NCI-H2227 (cell line): ENCODE data around the gene CASQ2.

Experiments used
- DNase-seq: peaks from one replicate; lab custom pipeline; 2025; ENCODE audit not compliant: unreplicated experiment; lab: John Stamatoyannopoulos, UW

Gene CASQ2

DNA sequence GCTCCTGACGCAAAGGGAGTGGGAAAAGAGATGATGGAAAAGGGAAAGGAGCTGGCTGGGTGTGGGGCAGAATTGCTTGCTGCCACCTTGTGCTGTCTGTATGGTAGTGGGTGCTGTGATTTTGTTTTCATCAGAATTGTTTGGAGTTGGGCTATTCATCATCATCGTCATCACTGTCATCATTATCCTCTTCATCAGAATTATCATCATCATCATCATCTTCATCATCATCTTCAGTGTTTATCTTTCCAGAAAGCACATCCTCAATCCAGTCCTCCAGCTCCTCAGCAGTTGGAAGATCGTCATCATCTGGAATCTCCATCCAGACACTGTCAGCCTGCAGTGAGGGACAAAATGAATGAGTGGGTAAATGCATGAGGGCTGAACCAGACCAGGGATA lies 67.4 kb downstream of the CASQ2 start:
- no peak for DNase-seq

DNA sequence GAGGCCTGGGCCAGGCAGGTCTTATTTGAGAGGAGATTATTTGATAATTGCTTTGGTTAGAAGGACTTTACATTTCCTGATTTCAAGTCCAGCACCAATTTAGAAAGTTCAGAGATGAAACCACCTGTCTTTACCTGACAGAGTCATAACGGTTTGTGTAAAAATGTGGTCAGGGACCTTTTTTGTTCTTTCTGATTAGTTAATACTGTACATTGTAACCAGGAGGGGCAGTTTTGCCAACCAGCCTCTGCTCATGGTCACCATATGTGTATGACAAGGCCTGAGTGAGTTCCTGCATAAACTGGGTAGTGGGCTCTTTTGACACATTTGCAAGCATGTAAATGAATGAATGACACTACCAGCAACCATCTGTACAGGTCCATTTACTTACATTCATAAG lies 70.9 kb downstream of the CASQ2 start:
- DNase-seq = no peak

DNA sequence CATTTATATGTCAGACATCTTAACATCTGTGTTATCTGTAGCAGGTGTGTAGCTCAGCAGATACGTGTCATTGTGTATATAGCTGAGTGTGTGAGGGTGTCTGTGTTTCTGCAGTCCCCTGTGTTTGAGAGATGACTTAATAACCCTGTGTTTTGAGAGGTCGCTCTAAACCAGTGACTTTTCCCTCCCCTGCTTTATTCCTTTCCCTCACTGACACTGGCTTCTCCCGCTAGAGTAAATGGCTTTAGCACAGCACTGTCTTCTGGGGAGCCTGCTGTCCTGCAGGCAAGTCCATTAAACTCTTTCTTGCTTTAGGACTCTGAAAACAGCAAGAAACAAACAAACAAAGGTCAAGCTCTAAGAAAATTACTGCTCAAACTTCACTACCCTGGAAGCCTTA lies 73.7 kb downstream of the CASQ2 start:
- peak; percentile 21 for DNase-seq

DNA sequence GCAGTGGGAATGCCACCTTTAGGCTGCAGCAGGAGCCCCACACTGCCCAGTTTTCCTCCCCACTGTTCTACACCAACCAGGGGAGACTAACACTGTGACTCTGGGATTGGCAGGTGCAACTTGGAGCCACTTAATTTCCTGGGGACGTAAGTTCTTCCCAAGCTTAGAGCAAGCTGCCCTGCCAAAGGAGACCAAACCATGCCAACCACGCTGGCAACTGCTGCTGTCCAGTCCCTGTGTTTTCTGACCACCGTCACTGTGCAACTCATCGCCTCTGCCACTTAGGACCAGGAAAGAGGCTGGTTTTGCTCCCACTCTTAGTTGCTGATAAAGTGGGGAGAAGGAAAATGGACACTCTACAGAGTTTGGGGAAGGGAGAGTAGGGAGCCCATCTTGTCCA lies 76.3 kb downstream of the CASQ2 start:
- DNase-seq = no peak

DNA sequence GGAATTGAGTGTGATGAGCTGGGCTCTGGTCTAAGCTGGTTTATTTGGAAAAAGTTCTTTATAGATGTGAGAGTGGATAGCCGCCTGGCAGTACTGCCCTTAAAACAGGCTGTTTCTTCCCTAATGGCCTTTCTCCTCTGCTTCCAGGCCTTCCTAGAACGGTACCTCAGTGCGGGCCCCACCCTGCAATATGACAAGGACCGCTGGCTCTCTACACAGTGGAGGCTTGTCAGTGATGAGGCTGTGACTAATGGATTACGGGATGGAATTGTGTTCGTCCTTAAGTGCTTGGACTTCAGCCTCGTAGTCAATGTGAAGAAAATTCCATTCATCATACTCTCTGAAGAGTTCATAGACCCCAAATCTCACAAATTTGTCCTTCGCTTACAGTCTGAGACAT lies 77.5 kb downstream of the CASQ2 start:
- no peak for DNase-seq

DNA sequence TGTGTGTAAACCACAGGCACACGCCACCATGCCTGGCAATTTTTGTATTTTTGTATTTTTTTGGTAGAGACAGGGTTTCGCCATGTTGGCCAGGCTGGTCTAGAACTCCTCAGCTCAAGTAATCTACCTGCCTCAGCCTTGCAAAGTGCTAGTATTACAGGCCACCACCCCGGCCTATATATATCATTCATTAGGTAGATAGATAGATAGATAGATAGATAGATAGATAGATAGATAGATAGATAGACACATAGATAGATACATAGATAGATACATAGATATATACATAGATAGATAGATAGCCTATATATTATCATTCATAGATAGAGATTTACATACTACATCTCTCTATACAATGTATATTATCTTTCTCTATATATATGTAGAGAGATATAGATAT lies 80.8 kb downstream of the CASQ2 start:
- DNase-seq = no peak

DNA sequence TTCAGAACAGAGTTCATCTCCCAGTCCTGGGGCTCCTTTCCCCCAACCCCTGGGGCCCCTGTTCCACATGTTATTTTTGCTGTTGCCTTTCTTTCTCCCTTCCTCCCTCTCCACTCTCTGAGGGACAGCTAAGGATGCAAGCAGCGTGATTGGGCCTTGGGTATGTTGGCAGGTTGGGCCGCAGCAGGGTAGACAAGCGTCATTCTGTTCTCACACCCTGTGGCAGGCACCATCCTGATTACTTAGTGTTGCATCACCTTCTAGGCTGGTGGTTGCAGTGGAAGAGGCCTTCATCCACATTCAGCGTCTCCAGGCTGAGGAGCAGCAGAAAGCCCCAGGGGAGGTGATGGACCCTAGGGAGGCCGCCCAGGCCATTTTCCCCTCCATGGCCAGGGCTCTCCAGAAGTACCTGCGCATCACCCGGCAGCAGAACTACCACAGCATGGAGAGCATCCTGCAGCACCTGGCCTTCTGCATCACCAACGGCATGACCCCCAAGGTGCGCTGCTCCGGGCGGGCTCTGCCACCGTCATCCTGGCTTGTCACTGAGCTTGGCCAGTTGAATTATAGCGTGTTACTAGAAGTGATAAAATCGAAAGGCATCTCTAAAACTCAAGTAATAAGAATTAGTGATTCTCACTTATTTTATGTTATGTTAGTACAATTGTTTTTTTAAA lies 83.3 kb downstream of the CASQ2 start:
- no peak for DNase-seq

DNA sequence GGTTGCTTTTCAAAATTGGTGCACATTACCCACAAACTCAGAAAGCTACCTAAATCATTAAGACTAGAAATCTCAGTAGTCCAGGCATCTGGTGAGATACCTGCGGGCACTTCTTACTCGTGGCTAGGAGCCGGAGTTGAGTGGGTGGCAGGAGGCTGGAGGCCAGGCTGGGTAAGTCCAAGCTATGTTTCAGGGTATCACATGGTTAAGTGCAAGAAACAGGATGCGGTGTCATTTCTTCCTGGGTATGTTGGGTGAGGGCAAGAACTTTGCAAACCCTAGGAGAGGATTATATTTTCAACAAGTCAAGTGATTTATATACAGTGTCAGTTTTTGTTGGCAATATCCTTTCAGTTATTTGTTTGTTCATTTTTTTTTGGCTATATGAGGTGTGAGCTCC lies 85.7 kb downstream of the CASQ2 start:
- DNase-seq = no peak

DNA sequence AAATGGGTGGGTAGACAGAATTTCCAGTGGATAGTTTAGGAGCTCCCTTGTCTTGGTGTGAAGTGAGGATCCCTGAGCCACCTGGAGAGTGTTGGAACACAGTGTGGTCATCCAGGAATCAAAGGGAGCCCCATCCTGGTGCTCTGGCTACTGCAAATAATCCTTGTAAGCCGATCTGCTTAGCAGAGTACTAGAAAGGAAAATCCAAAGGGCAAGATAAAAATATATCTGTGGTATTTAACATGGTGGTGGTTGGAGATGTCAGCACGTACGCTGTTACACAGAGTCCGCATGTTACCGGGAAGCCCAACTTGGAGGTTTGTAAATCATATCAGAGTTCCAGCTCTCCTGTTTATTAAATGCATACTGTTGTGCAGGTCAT lies 87.8 kb downstream of the CASQ2 start:
- no peak for DNase-seq

DNA sequence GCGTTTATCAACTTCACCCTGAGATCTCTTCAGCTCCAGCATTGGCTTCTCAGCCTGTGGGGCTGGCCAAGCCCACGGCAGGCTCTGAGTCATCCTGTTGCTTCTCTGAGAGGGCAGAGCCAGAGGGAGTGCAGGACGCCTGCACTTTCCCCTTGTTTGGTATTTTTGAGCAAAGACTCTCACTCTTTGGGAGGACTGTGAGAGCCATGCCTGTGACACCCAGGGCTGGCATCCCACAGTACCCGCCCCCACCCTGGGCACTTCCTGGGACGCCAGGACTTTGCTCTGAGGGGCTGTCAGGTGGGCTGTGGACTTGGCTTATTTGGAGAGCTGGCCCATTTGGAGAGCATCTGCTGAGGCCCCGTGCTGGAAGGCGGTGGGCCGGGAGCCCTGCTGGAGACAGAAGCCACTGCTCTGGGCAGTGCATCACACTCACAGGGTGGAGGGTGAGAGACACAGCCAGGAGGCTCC lies 89.3 kb downstream of the CASQ2 start:
- DNase-seq = no peak

DNA sequence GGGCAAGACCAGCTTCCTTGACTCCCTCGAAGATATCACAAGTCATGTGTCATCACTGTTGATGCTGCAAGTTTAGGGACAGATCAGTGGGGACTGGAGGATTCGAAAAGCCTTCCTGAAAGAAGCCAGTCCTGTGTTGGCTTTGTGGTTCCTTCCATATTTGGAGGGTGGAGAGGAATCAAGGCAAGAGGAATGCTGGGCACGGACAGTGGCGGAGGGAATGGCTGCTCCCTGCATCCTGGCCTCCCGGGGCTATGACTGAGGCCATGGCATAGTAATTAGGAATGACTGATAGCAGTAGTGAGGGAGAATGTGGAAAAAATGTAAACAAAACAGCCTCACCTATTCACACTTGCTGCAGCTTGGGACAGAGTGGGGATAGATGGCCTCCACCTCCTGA lies 90.4 kb downstream of the CASQ2 start:
- DNase-seq = no peak

DNA sequence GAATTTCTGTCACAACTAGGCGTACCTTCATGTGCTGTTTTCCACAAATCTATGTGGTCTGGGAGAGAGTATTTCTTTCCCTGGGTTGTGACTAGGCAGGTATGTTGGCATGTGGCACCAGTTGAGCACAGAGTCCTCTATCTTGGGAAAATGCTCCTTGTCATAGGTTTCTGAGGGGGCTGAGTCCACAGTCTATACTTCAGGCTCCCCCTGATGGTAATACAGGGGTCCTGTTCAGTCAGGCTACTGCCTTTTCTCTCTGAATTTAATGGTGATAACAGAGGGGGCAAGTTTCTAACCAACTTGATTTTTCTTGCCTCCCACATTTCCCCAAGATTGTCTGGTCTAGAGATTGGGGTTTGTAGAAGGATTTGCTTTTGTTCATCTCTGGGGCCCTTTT lies 90.9 kb downstream of the CASQ2 start:
- DNase-seq = no peak

DNA sequence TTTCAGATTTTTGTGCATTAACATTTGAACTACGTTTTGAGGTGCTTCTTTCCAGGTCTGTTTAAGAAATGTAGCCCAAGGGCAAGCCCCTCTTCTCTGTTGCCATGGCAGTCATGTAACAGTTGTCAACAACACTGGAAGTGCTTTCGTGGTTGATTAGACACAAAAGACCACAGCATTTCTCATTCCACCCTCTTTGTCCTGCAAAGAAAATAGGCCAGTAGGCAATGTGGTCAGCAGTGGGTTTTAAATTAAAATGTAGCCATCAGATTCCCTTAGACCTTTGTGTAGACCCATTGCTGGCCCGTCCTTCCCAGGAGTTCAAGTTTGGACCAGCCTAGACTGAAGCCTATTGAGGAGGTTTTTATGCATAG lies 91.3 kb downstream of the CASQ2 start:
- peak; percentile 52 for DNase-seq

DNA sequence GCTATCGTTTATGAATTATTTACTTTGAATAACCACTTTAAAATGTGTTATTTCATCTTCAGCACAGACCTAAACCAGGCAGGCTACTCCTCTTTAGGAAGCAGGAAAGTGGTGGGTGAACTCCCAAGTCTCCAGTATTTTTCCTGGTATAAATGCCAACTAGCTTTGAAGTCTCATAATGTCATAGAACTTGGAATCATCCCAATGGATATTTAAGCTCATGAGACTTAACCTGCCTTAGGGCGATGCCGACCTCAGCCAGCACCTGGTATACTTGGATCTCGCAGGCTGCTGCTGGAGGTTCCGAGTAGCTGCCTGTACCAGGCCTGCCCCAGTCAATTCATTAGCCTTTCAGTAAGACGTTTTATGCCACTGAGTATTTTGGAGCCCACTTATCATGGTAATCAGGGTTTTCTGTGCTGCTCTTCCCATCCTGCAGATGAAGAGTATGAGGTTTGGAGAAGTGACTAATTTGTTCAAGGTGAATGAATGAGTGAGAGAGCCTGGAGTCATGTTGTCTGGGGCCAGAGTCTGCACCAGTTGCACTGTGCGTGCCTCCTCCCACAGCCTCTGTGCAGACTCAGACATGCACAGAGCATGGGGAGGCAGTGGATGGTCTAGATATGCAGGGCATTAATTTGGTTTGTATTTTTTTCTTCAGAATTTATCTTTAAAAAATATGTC lies 91.9 kb downstream of the CASQ2 start:
- DNase-seq = no peak

DNA sequence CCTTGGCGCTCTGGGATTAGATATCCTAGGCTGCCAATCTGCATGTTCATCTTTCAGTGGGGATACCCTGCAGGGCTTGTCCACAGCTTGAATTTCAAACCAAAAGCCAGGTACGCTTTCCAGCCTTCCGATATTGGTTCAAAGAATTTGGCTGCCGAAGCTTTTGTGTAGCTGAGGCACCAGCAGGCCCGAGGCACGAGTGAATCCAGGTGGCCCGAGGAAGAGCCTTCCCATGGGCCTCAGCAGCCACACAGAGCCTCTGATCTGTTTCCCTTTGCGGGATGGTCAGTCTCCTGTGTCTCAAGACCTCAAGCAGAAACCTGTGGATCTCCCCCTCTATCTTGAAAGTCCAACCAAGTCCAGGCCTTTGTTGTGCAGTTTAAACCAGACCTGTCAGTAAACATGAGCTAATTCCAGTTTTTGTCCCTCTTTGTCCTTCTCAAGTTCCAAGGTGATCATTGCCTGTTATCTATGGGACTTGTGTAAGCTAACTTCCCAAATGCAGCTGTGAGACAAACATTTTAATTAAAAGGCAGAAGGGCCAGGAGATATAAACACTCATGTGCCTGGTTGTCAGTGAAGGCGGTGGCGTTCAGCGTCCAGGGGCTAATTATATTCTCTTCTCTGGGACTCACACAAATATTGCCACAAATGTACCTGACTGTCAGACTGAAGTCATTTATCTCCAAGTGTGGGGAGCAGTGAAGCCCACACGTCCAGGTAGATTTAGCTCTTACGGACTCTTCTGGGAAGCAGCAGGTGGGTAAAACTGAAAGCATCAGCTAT lies 96.1 kb downstream of the CASQ2 start:
- DNase-seq = no peak

DNA sequence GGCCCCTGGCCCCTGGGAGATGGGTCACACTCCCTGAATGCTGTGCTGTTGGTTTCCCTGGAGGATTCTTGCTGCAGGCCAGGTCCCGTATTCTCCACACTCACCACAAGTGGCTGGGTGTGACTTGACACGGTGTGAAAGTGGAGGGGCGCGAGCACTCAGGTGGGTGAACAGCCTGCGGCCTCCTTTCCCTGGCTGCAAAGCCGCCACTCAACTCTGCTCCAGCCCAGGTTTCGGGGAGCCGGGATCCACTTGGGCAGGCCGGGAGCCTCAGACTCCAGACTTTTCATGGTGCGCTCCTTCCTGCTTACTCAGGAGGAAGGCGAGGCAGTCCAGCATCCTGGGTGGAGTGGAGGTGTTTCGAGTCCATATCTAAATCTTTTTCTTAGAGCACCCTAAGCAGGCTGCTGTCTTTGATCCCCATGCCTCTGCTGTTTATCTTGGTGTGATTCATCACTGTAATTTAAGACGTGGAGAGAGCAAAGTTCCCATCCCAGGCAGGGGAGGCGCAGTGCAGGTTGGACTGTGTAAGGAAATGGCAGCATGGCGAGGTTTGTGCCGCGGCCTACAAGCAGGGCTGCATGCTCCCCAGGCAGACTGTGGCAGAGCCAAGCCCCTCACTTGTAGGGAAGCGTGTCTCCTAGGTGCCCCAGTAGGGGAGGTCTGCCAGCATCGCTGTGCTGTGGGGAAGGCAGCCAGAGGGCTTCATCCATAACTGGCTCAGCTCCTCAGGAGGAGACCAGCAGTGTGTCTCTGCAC lies 97.2 kb downstream of the CASQ2 start:
- no peak for DNase-seq

DNA sequence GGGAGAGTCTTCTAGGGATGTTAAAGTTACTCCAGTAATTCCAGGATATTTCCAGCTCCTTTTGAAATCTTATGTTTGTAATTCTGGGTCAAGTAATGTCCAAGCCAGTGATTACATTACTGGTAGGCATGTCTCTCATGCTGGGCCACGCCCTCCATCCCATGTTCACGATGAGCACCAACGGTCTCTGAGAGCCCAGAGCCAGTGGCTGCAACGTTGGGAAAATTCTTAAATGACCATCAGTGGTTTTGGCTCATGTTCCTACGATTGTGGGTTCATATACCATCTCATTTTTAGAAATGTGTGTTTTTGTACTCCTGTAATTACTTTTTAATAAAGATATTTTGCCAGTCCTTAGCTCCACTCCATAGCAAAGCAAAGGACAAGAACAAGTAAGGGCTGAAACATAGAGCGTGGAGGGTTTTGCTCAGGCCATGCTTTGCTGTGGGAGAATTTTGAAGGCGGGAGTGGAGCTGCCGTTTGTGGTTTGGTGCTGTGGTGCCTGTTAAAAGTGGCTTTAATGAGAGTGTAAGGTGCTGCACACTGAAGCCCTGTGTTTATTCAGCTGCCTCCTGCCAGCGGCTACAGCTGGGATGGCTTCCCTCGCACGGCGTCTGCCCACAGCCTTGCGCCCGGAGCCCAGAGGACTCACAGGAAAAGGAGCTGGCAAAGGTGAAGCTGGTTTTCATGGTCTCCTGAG lies 97.9 kb downstream of the CASQ2 start:
- no peak for DNase-seq

DNA sequence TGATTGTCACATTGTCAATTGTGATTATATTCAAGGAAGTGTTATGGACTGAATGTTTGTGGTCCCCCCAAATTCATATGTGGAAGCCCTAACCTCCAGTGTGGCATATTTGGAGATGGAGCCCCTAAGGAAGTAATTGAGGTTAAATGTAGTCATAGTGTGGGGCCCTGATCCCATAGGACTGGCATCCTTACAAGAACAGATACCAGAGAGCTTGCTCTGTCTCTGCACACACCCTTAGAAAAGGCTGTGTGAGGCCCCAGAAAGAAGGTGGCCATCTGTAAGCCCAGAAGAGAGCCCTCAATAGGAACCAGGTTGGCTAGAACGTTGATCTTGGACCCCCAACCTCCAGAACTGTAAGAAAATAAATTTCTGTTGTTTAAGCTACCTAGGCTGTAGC lies 98.6 kb downstream of the CASQ2 start:
- no peak for DNase-seq

DNA sequence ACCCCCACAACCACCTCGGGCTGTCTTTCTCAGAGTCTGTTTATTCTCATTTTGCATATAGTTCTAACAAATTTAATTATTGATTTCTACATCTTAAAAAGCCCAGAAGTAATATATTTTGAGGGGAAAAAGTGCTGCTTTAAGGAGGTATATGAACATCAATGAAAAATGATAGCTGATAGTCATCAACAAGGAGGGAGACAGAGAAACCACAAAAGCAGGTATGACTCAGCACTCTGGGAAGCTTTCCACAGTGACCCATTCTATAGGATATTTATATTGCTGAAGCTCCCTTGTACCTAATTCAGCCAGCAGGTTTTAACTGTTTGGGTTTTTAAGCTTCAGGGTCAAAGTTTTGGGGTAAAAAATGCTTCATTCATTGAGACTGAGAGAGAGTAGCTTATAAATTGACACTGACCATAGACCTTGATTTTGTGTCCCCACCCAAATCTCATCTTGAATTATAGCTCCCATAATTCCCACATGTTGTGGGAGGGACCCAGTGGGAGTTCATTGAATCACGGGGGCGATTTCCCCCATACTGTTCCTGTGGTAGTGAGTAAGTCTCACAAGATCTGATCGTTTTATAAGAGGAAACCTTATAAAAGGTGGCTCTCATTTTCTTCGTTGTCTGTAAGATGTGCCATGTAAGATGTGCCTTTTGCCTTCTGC lies 99.4 kb downstream of the CASQ2 start:
- DNase-seq = no peak

DNA sequence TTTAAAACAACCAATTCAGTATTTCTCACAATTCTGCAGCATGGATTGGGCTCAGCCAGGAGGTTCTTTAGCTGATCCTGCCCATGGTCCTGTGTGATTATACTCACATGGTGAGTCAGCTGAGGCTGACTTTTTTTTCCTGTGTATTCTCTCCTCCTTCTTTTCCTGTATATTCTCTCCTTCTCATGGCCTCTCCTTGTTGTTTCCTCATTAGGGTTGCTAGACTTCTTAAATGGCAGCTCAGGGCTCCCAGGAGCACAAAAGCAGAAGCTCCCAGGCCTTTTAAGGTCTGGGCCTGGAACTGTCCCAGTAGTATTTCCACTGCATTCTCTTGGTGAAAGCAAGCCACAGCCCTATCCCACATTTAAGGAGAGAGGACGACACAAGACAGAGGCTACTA lies 99.9 kb downstream of the CASQ2 start:
- no peak for DNase-seq
